GM19035 (cell line): ENCODE measurements around the gene KCNH5.
"Not testable (repeated sequence)": the region's sequence is repeated elsewhere in the genome, so short reads cannot be mapped to it uniquely, and the experiment has no call there.

ENCODE experiments used
- ATAC-seq: cut with Tn5 transposase; IDR thresholded peaks from one replicate; pipeline ENCODE4 v1.9.1; 2021; ENCODE audit not compliant: unreplicated experiment

Gene KCNH5

GRCh38 chr14:62894736-62895135, 150.5 kb downstream of the KCNH5 start:
- ATAC-seq, result no peak

- ATAC-seq, result no peak
These were observed 155.9 kb downstream of the KCNH5 start for GRCh38 chr14:62889364-62889763.

- no peak for ATAC-seq
These were observed 158.8 kb downstream of the KCNH5 start for GRCh38 chr14:62886461-62886860.

- ATAC-seq, result no peak
These were observed 159.8 kb downstream of the KCNH5 start for GRCh38 chr14:62885451-62885850.

GRCh38 chr14:62882967-62883366, 162.3 kb downstream of the KCNH5 start:
- ATAC-seq, result no peak

GRCh38 chr14:62866376-62866775, 178.9 kb downstream of the KCNH5 start:
- no peak for ATAC-seq

- ATAC-seq, result no peak
These were observed 180.7 kb downstream of the KCNH5 start for GRCh38 chr14:62864588-62864987.

GRCh38 chr14:62858011-62858410, 187.2 kb downstream of the KCNH5 start:
- not testable (repeated sequence) for ATAC-seq

- no peak for ATAC-seq
These were observed 190.3 kb downstream of the KCNH5 start for GRCh38 chr14:62854951-62855350.

- no peak for ATAC-seq
These were observed 198.1 kb downstream of the KCNH5 start for GRCh38 chr14:62847168-62847567.

- ATAC-seq, result no peak
These were observed 200.7 kb downstream of the KCNH5 start for GRCh38 chr14:62844546-62844945.

GRCh38 chr14:62824086-62824485, 221.2 kb downstream of the KCNH5 start:
- ATAC-seq, result no peak

GRCh38 chr14:62819931-62820330, 225.3 kb downstream of the KCNH5 start:
- ATAC-seq, result no peak

- ATAC-seq, result no peak
These were observed 237.6 kb downstream of the KCNH5 start for GRCh38 chr14:62807636-62808035.

GRCh38 chr14:62800577-62800976, 244.7 kb downstream of the KCNH5 start:
- no peak for ATAC-seq

- no peak for ATAC-seq
These were observed 248.8 kb downstream of the KCNH5 start for GRCh38 chr14:62796431-62796830.

- ATAC-seq, result no peak
These were observed 252.7 kb downstream of the KCNH5 start for GRCh38 chr14:62792578-62792977.

- not testable (repeated sequence) for ATAC-seq
These were observed 263.9 kb downstream of the KCNH5 start for GRCh38 chr14:62781328-62781727.

GRCh38 chr14:62778852-62779251, 266.4 kb downstream of the KCNH5 start:
- ATAC-seq, result no peak

- no peak for ATAC-seq
These were observed 266.9 kb downstream of the KCNH5 start for GRCh38 chr14:62778310-62778709.

GRCh38 chr14:62777510-62777909, 267.7 kb downstream of the KCNH5 start:
- no peak for ATAC-seq

- no peak for ATAC-seq
These were observed 269.0 kb downstream of the KCNH5 start for GRCh38 chr14:62776300-62776699.

- no peak for ATAC-seq
These were observed 276.5 kb downstream of the KCNH5 start for GRCh38 chr14:62768753-62769152.

- no peak for ATAC-seq
These were observed 281.3 kb downstream of the KCNH5 start for GRCh38 chr14:62763951-62764350.
